GM12874 (cell line): ENCODE data around the gene PIP4P1.

ENCODE experiments used
- CTCF ChIP-seq: IDR thresholded peaks from 2 replicates; pipeline ENCODE4 v1.5.1; 2011; ENCODE audit warnings: low read depth, mild to moderate bottlenecking, control low read depth, low read length, moderate library complexity; ENCODE audit not compliant: insufficient read depth

PIP4P1 gene

GRCh38 chr14:20485900-20486299, 24.7 kb upstream of the PIP4P1 start:
- no peak for TF ChIP-seq CTCF

- TF ChIP-seq CTCF: no peak
Observed at GRCh38 chr14:20482382-20482781, 21.1 kb upstream of the PIP4P1 start.

- TF ChIP-seq CTCF: no peak
Observed at GRCh38 chr14:20478894-20479293, 17.7 kb upstream of the PIP4P1 start.

- TF ChIP-seq CTCF: no peak
Observed at GRCh38 chr14:20477211-20477876, 16.1 kb upstream of the PIP4P1 start.

- no peak for TF ChIP-seq CTCF
Observed at GRCh38 chr14:20476776-20477175, 15.5 kb upstream of the PIP4P1 start.

- no peak for TF ChIP-seq CTCF
Observed at GRCh38 chr14:20472536-20473169, 11.4 kb upstream of the PIP4P1 start.

- no peak for TF ChIP-seq CTCF
Observed at GRCh38 chr14:20470603-20470901, 9.3 kb upstream of the PIP4P1 start.
